ENCODE measurements around the gene NUDT4B.
"Not testable (repeated sequence)": the region's sequence is repeated elsewhere in the genome, so short reads cannot be mapped to it uniquely, and the experiment has no call there.

The NUDT4B gene

GRCh38 chr1:148748563-148749334 lies at the start of gene NUDT4B:
NUDT4B (plus strand) TSS chr1:148748774; CDS start chr1:148748953, 179 bp downstream.
- DNase-seq (ENCODE audit: low read depth), result not testable (repeated sequence)

GRCh38 chr1:148699357-148699756 lies 49.2 kb upstream of the NUDT4B start:
- DNase-seq (ENCODE audit: low read depth), result not testable (repeated sequence)

DNA sequence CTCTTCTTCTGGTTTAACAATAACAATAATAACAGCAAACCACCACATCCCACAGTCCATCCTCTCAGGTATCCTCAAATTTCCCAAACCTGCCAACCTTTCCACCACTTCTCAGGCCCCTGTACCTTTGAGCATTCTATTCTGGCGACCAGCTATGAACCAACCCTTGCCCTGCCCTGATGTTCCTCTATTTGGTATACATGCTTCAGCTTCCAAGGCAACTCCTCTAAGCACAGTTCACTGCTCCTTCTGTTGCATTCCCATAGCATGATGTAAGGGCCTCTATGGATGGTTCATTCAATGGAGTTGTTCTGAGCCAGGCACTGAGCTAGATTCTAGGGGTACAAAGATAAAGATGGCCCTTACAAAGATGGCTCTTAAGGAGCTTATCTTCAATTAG lies 46.3 kb upstream of the NUDT4B start:
- not testable (repeated sequence) for DNase-seq (ENCODE audit: low read depth)

DNA sequence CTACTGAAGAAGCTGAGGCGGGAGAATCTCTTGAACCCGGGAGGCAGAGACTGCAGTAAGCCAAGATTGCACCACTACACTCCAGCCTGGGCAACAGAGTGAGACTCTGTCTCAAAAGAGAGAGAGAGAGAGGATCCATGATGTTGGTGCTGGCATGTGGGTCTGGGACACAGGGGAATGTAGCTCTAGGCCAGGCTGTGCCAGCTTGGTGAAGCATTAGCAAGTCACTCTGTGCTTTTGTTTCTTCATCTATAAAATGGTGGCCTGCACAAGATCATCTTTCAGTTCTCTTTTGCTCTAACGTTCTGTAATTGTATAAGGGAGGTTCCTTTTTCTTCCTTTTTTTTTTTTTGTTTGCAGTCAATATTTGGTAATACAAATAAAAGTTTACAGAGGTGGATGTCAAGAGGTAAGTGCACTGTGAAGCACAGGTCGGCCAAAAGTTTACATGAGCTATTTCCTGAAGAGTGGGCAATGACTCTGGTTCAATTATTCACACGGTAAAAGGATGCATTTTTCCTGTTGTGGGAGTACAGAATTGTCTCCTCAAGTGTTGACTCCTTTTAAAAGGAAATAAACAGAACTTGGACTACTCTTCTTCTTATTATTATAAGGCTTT lies 44.5 kb upstream of the NUDT4B start:
- DNase-seq (ENCODE audit: low read depth), result not testable (repeated sequence)

- DNase-seq (ENCODE audit: low read depth), result not testable (repeated sequence)
These were observed 43.1 kb upstream of the NUDT4B start for GRCh38 chr1:148705316-148705948.

DNA sequence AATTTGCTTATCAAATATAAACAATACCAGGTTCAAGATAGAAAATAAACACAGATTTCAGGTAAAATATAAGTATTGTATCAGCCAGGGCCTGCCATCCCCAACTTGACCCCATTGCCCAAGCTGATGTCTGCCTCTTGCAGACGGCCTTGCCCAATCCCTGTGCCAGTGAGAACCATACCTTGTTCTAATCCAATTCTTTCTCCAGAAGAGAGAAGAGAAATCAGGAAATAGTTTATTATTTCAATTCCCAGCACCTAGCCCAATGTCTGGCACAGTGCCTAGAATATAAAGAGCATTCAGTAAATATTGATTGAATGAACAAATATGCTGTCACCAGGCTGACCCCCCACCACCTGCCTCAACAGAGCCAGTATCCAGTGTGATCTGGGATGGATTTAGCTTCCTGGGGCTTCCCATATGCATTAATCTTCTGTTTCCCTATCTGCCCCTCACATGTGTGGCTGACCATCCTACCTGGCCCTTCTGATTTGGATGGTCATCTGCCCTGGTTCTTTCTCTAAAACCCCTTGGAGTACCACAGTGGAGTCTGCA lies 39.7 kb upstream of the NUDT4B start:
- DNase-seq (ENCODE audit: low read depth), result not testable (repeated sequence)

DNA sequence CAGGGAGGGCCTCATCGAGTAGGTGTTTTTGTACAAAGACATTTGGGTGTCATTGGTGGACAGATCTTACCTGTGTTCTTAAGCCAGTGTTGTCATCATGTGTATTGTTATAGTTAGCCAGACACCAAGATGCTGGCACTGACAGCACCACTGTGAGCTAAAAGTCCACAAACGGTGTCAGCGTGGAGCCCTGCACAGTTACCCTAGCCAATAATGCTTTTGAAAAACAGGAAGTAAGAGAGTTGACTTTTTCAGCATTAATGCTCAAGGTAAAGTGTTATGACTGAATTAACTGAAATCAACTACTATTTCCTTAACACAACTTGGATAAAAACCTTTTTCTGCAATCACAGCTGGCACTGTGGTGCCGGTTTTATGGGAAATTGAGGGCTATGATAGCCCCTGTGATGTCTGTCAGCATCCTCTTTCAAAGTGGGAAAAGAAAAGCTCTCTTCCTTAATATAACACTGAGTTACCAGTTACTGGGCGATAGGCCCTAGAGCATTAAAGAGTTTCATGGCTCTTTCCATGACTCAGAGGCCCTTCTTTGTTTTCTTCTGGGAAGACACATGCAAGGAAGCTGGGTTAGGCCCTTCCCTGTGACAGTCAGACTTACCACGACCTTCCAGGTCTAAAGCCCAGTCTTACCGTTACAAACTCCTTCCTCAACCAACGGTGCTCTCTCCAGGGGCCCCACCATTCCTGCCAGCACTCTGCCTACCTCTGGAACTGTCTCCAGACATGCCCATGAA lies 37.6 kb upstream of the NUDT4B start:
- not testable (repeated sequence) for DNase-seq (ENCODE audit: low read depth)

DNA sequence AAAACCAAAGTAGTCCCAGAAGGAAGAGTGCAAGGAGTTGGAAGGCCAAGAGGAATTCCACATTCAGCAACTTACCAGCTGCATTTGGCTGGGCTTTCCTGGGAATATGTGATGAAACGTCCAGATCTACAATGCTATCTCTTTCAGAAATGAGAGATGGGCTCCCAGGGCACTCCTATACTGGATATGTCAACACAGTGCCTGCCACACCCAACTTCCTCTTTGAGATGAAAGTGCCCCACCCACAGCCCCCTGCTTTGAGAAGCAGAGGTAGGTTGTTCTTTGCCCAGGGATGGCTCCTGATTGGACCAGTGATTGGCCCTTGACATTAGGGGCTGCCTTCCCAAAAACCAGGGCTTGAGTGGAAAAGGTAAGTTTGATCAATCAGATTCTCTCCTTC lies 36.2 kb upstream of the NUDT4B start:
- not testable (repeated sequence) for DNase-seq (ENCODE audit: low read depth)

- DNase-seq (ENCODE audit: low read depth), result not testable (repeated sequence)
These were observed 33.1 kb upstream of the NUDT4B start for GRCh38 chr1:148715518-148715917.

DNA sequence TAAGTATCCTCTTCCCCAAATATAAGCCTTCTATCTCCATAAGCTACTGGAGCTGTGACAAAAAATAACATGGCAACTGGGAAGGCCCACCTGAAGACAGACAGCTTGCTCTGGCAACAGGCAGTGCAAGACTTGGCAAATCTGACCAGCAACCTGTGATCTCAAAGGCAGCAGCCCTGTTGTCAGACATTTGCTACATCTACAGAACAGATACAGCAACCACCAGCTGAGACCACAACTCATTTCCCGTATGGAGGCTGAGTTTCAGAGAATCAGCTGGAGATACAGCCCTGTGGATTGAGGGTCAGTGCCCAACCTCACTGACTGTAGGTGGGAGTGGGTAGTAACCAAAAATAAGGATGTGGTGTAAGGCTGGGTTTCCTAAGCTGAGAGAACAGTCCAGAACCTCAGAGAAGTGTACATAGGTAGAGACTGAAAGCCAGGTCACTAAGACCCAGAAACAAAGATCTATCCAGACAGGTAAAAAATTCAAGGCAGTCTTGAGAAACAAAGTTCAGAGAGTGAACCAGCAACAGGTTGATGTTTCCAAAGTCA lies 31.5 kb upstream of the NUDT4B start:
- DNase-seq (ENCODE audit: low read depth), result not testable (repeated sequence)

GRCh38 chr1:148720918-148721317 lies 27.7 kb upstream of the NUDT4B start:
- DNase-seq (ENCODE audit: low read depth), result not testable (repeated sequence)

GRCh38 chr1:148722758-148723157 lies 25.8 kb upstream of the NUDT4B start:
- DNase-seq (ENCODE audit: low read depth), result not testable (repeated sequence)

DNA sequence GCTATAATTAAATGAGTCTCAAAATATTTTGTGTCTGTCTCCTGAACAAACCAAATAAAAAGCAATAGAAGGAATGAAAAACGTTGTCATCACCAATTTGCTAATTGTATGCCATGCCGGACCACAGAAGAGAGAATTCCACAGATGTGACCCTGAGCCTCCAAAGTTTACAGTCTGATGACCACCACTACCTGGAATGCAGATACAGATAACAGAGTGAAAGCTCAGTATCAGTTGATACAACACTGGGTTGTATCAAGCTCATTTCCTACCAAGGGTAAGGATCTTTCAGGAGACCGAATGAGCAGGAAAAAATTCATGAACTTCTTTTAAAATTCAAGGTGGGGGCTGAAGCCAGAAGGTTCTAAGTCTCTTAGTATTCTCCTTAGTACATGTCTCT lies 25.1 kb upstream of the NUDT4B start:
- not testable (repeated sequence) for DNase-seq (ENCODE audit: low read depth)

GRCh38 chr1:148724872-148725271 lies 23.7 kb upstream of the NUDT4B start:
- not testable (repeated sequence) for DNase-seq (ENCODE audit: low read depth)

DNA sequence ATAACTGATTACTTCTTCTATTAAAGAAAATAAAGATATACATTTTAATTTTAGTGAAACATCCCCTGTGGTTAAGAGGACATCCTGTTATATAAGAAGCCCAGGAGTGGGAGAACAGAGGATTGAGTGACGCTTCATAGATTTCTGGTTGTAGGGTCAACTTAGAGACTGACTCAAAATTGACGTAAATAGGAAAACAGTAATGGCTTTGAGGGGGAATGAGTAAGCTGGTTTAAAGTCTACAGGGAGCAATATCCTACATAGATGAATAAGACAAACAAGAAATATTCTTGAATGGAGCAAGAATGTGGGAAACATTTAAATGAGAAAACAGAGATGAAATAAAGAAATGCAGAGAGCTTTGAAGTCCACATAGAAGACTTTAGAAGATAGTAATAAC lies 20.7 kb upstream of the NUDT4B start:
- not testable (repeated sequence) for DNase-seq (ENCODE audit: low read depth)

GRCh38 chr1:148729128-148729527 lies 19.4 kb upstream of the NUDT4B start:
- DNase-seq (ENCODE audit: low read depth), result not testable (repeated sequence)

GRCh38 chr1:148729541-148729940 lies 19.0 kb upstream of the NUDT4B start:
- not testable (repeated sequence) for DNase-seq (ENCODE audit: low read depth)

DNA sequence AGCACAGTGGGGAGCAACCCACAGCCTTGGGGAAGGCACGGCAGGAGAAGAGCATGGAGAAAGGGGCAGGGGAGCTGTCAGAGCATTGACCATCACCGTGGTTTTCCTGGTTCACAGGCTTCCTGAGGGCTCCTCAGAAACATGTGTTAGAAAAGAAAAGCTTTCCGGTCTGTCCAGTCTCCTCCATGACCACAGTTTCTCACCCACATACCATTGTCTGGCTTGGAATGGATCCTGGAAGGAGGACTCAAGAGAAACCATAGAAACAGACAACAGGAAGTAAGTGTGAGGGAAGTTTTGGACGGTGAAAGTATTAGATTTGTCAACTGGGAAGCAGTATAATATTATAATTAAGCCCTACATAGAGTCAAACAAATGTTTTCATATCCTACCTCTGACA lies 16.3 kb upstream of the NUDT4B start:
- not testable (repeated sequence) for DNase-seq (ENCODE audit: low read depth)

GRCh38 chr1:148733585-148734310 lies 14.8 kb upstream of the NUDT4B start:
- not testable (repeated sequence) for DNase-seq (ENCODE audit: low read depth)

- not testable (repeated sequence) for DNase-seq (ENCODE audit: low read depth)
These were observed 14.3 kb upstream of the NUDT4B start for GRCh38 chr1:148734311-148734662.

GRCh38 chr1:148735538-148735937 lies 13.0 kb upstream of the NUDT4B start:
- not testable (repeated sequence) for DNase-seq (ENCODE audit: low read depth)
